Body of pancreas (tissue), 4 donors: ENCODE data around the gene SRGAP2C.
"Not testable (repeated sequence)": the region's sequence is repeated elsewhere in the genome, so short reads cannot be mapped to it uniquely, and the experiment has no call there.

ENCODE experiments used
- CTCF ChIP-seq, 7 experiments: fragments of 450-650 bp in 4 of 7; fragments of 200-600 bp in 3 of 7; sonication (generic) in 3 of 7; IDR thresholded peaks; one replicate each; pipeline ENCODE4 v1.5.1; 2016 to 2019; ENCODE audit warnings: antibody characterized with exemption in 7 of 7
- POLR2A ChIP-seq, 3 donors: fragments of 450-650 bp; IDR thresholded peaks; one replicate each; pipeline ENCODE4 v1.6.1; 2016; ENCODE audit warnings: antibody characterized with exemption in 3 of 3, mild to moderate bottlenecking in 2 of 3

GRCh38 chr1:121267072-121267471 is 82.3 kb downstream of the SRGAP2C start:
- not testable (repeated sequence) for TF ChIP-seq CTCF, POLR2A (IDR thresholded peaks at IDR 0.05)
